A549 (cell line): ENCODE data around the gene WDR20. TPM values are rescaled to one million over a fixed set of nuclear protein-coding genes. Genes with fewer than 3 reads are reported as not detected.

ENCODE experiments used
- ATAC-seq, 2 experiments: fragments of 200-7000 bp in 1 of 2; fragments of >200 bp in 1 of 2; cut with Nextera tagmentation in 1 of 2; cut with Tn5 transposase in 1 of 2; 3 replicates each; pipeline versions ENCODE4 v1.8.0 to v1.9.1; 2018 to 2020; ENCODE audit warnings: mild to moderate bottlenecking in 1 of 2, moderate library complexity in 1 of 2
- CTCF ChIA-PET: fragments of 300-600 bp; sonication (Branson Sonifier 250); formaldehyde crosslinking; extraction: SDS; loops from one replicate; lab custom pipeline; 2021; ENCODE audit warnings: antibody characterized with exemption, inconsistent platforms; lab: Yijun Ruan, JAX
- POLR2A ChIA-PET: fragments of 350-600 bp; formaldehyde crosslinking; extraction: SDS; loops from one replicate; lab custom pipeline; 2021; ENCODE audit warnings: antibody characterized with exemption, inconsistent platforms; lab: Yijun Ruan, JAX
- DNase-seq, 2 experiments: peaks; one replicate each; pipeline versions ENCODE4 v3.0.0 to v3.0.0-alpha.2; 2011 to 2016; ENCODE audit warnings: low read depth in 1 of 2, low spot score in 1 of 2
- FAIRE-seq: peaks from 2 replicates; lab custom pipeline; 2011; peaks lifted over from hg19 to GRCh38; lab: Jason Lieb, UNC
- H3K27ac ChIP-seq, 2 experiments: fragments of >200 bp; sonication (Bioruptor Twin); formaldehyde crosslinking; 3 replicates each; pipeline ENCODE4 v1.5.1; 2016 to 2017
- H3K4me1 ChIP-seq: fragments of >200 bp; sonication (Bioruptor Twin); formaldehyde crosslinking; 3 replicates; pipeline ENCODE4 v1.6.1; 2016
- H3K4me2 ChIP-seq: fragments of >200 bp; sonication (Bioruptor Twin); formaldehyde crosslinking; 3 replicates; pipeline ENCODE4 v1.6.1; 2016
- H3K4me3 ChIP-seq: fragments of >200 bp; sonication (Bioruptor Twin); formaldehyde crosslinking; 3 replicates; pipeline ENCODE4 v1.5.1; 2016
- H3K9me3 ChIP-seq: fragments of >200 bp; sonication (Bioruptor Twin); formaldehyde crosslinking; 3 replicates; pipeline ENCODE4 v1.6.1; 2016
- BHLHE40 ChIP-seq: IDR thresholded peaks from 2 replicates; pipeline ENCODE4 v1.6.1; 2012; ENCODE audit warnings: low read depth, low read length, inconsistent platforms
- CBX2 ChIP-seq: fragments of 200-600 bp; sonication (generic); IDR thresholded peaks from 2 replicates; pipeline ENCODE4 v1.6.1; 2016; ENCODE audit warnings: low read depth, mild to moderate bottlenecking, borderline replicate concordance
- FOSB ChIP-seq: fragments of 250-450 bp; sonication (Bioruptor Pico); IDR thresholded peaks from 2 replicates; pipeline ENCODE4 v1.5.0; 2020; ENCODE audit warnings: mild to moderate bottlenecking, moderate library complexity
- FOXS1 ChIP-seq: fragments of 250-450 bp; sonication (Bioruptor Pico); IDR thresholded peaks from 2 replicates; pipeline ENCODE4 v1.5.0; 2020; ENCODE audit warnings: mild to moderate bottlenecking, moderate library complexity
- GATA3 ChIP-seq: IDR thresholded peaks from 2 replicates; pipeline ENCODE4 v1.6.1; 2012; ENCODE audit warnings: borderline replicate concordance
- HES2 ChIP-seq: fragments of >200 bp; sonication (Bioruptor Twin); formaldehyde crosslinking; IDR thresholded peaks from 2 replicates; pipeline ENCODE4 v1.6.1; 2016
- HOXB13 ChIP-seq: fragments of 250-450 bp; sonication (Bioruptor Pico); IDR thresholded peaks from 2 replicates; pipeline ENCODE4 v1.5.0; 2020; ENCODE audit warnings: low read depth, mild to moderate bottlenecking, moderate library complexity
- JUNB ChIP-seq: fragments of >200 bp; sonication (Bioruptor Twin); formaldehyde crosslinking; IDR thresholded peaks from 2 replicates; pipeline ENCODE4 v1.6.1; 2016
- KDM5A ChIP-seq: fragments of 200-600 bp; sonication (generic); IDR thresholded peaks from 2 replicates; pipeline ENCODE4 v1.6.1; 2016; ENCODE audit warnings: antibody characterized with exemption, mild to moderate bottlenecking
- MAFK ChIP-seq: fragments of 450-650 bp; IDR thresholded peaks from 2 replicates; pipeline ENCODE4 v1.6.1; 2014; ENCODE audit not compliant: partially characterized antibody
- MYC ChIP-seq: IDR thresholded peaks from 2 replicates; pipeline ENCODE4 v1.6.1; 2012; ENCODE audit warnings: mild to moderate bottlenecking, inconsistent platforms, low read length, improper control_type of control experiment, borderline replicate concordance
- RCOR1 ChIP-seq: fragments of 150-350 bp; IDR thresholded peaks from 2 replicates; pipeline ENCODE4 v1.6.1; 2014; ENCODE audit warnings: antibody characterized with exemption, low read length, low read depth
- RNF2 ChIP-seq: fragments of 200-600 bp; sonication (generic); IDR thresholded peaks from 2 replicates; pipeline ENCODE4 v1.6.1; 2016; ENCODE audit warnings: low read depth, mild to moderate bottlenecking, antibody characterized with exemption, moderate library complexity, borderline replicate concordance
- USF2 ChIP-seq: fragments of 450-650 bp; IDR thresholded peaks from 2 replicates; pipeline ENCODE4 v1.6.1; 2014; ENCODE audit warnings: antibody characterized with exemption
- ZFP36 ChIP-seq: fragments of 450-650 bp; IDR thresholded peaks from 2 replicates; pipeline ENCODE4 v1.6.1; 2014; ENCODE audit warnings: borderline replicate concordance; ENCODE audit not compliant: partially characterized antibody
- ZSCAN20 ChIP-seq: fragments of 250-450 bp; sonication (Bioruptor Pico); IDR thresholded peaks from 2 replicates; pipeline ENCODE4 v1.8.0; 2022; ENCODE audit warnings: mild to moderate bottlenecking, moderate library complexity
- WGBS: methylation state at CpG from one replicate; pipeline ENCODE4 v1.1.6; 2017; ENCODE audit errors: missing lambda C conversion rate; 5-methylcytosine and 5-hydroxymethylcytosine counted together
- polyA plus RNA-seq, 4 experiments: library from polyadenylated mRNA; depleted of rRNA in 3 of 4; stranded (reverse); fragments of >200 nt; fragmentation: RNase III in 1 of 4; extraction: RNeasy Plus Mini Kit Qiagen cat#74134 plus additional on column Dnase treatment in 1 of 4; gene quantifications; 2 replicates in 3 of 4; 3 replicates in 1 of 4; pipeline ENCODE4 v1.2.3, GENCODE V29; 2011 to 2017

WDR20 gene
- polyA plus RNA-seq, 2 of the 4 experiments (the other 2 are of a cell fraction), result 19.5 to 20.6 TPM

- POLR2A ChIA-PET, result no interaction called here
These were observed 56.6 kb downstream of the WDR20 start for GRCh38 chr14:102196039-102196901.

GRCh38 chr14:102196902-102197230, 57.2 kb downstream of the WDR20 start:
- Histone ChIP-seq H3K4me1 (no peaks in the 10 kb centered on the region), H3K4me2 (no peak overlapping the region), H3K4me3 (no peak overlapping the region), H3K9me3 (no peaks in the 10 kb centered on the region), H3K27ac (no peak overlapping the region)
- ATAC-seq, result no peak
- FAIRE-seq, result no peak
- POLR2A ChIA-PET, result no interaction called here
- no peak for DNase-seq
- TF ChIP-seq CBX2, result no peak
- peak; percentile 4 for TF ChIP-seq MAFK
- no peak for TF ChIP-seq KDM5A
- WGBS, result 97% methylated on average over 4 of the region's 4 CpGs
- CTCF ChIA-PET, result interaction anchor here (1.0 to 1.4 kb wide), 4 partner anchors 14 to 239 kb away, joined by 3 to 4 read pairs (median 4); no protein-coding TSS in a partner anchor

More at GRCh38 chr14:102196039-102196901, 56.6 kb downstream of the WDR20 start:
- no peaks in the 10 kb centered on the region for H3K9me3 ChIP-seq
- DNase-seq, result no peak
- TF ChIP-seq GATA3, result no peak
- no peak for TF ChIP-seq RCOR1
- TF ChIP-seq RNF2, result no peak
- TF ChIP-seq ZSCAN20 (CRISPR knock-in tag), result no peak
- no peak for TF ChIP-seq HES2
- no peak for TF ChIP-seq MYC
- TF ChIP-seq FOSB (CRISPR knock-in tag), result no peak
- no peak for TF ChIP-seq USF2
- TF ChIP-seq FOXS1, result no peak
- no peak for TF ChIP-seq BHLHE40
- no peak for ATAC-seq
- no peak for FAIRE-seq
- H3K4me3 ChIP-seq, result no peak overlapping the region
- no peak overlapping the region for H3K27ac ChIP-seq
- 92% methylated on average over 6 of the region's 6 CpGs for WGBS
- no peak overlapping the region for H3K4me2 ChIP-seq
- CTCF ChIA-PET, result interaction anchor here (1.3 to 1.4 kb wide), 3 partner anchors 20 to 239 kb away, joined by 3 to 4 read pairs (median 4); no protein-coding TSS in a partner anchor
- peaks cover 3% of the 10 kb centered on the region for H3K4me1 ChIP-seq

GRCh38 chr14:102197317-102197853, 57.7 kb downstream of the WDR20 start:
- WGBS, result 93% methylated on average over 5 of the region's 5 CpGs
- no peaks in the 10 kb centered on the region for H3K9me3 ChIP-seq
- H3K4me1 ChIP-seq, result no peaks in the 10 kb centered on the region
- FAIRE-seq, result no peak
- no peak for ATAC-seq
- no peak for DNase-seq
- TF ChIP-seq ZFP36 (no peak), GATA3 (no peak), RNF2 (no peak), HOXB13 (CRISPR knock-in tag) (no peak), JUNB (no peak), USF2 (no peak)
- ChIA-PET CTCF (interaction anchor here (1.0 to 1.4 kb wide), 5 partner anchors 14 to 240 kb away, joined by 3 to 4 read pairs (median 4); no protein-coding TSS in a partner anchor), POLR2A (no interaction called here)
- no peak overlapping the region for H3K4me2 ChIP-seq
- no peak overlapping the region for H3K4me3 ChIP-seq
- no peak overlapping the region for H3K27ac ChIP-seq
